GM12801 (cell line): ENCODE results near the gene ZNF626.

ENCODE experiments used
- CTCF ChIP-seq: IDR thresholded peaks from one replicate; pipeline ENCODE4 v1.5.1; 2011; ENCODE audit warnings: control low read depth; ENCODE audit not compliant: insufficient read length; ENCODE audit errors: extremely low read depth

The ZNF626 gene

GRCh38 chr19:20661150-20661819 is at the start of gene ZNF626:
Gene ZNF626 (minus strand): TSS chr19:20661571. CDS start chr19:20661446, 125 bp downstream.
- TF ChIP-seq CTCF = no peak

- no peak for TF ChIP-seq CTCF
Measured at GRCh38 chr19:20669263-20669662, 7.9 kb upstream of the ZNF626 start.

GRCh38 chr19:20667281-20667680 is 5.9 kb upstream of the ZNF626 start:
- no peak for TF ChIP-seq CTCF

- TF ChIP-seq CTCF = no peak
Measured at GRCh38 chr19:20664901-20665781, 3.8 kb upstream of the ZNF626 start.

GRCh38 chr19:20662421-20663105 is 1.2 kb upstream of the ZNF626 start:
- TF ChIP-seq CTCF = no peak

GRCh38 chr19:20660473-20661140 is 764 bp downstream of the ZNF626 start:
- TF ChIP-seq CTCF = no peak

- no peak for TF ChIP-seq CTCF
Measured at GRCh38 chr19:20640545-20640944, 20.8 kb downstream of the ZNF626 start.
